Breast epithelium (tissue), 3 donors: Measurements from ENCODE around the gene CAPG.

Experiments
- CTCF ChIP-seq, 3 donors: fragments of 450-650 bp; IDR thresholded peaks; one replicate each; pipeline ENCODE4 v1.5.1; 2016 to 2017; ENCODE audit warnings: antibody characterized with exemption in 3 of 3, mild to moderate bottlenecking in 3 of 3, moderate library complexity in 3 of 3
- POLR2A ChIP-seq: fragments of 450-650 bp; IDR thresholded peaks from one replicate; pipeline ENCODE4 v1.6.1; 2016; ENCODE audit warnings: antibody characterized with exemption, mild to moderate bottlenecking, moderate library complexity
- POLR2AphosphoS5 ChIP-seq, 3 donors: sonication (generic); formaldehyde crosslinking; IDR thresholded peaks; one replicate each; pipeline ENCODE4 v1.6.1; 2017; ENCODE audit warnings: antibody characterized with exemption in 3 of 3

DNA sequence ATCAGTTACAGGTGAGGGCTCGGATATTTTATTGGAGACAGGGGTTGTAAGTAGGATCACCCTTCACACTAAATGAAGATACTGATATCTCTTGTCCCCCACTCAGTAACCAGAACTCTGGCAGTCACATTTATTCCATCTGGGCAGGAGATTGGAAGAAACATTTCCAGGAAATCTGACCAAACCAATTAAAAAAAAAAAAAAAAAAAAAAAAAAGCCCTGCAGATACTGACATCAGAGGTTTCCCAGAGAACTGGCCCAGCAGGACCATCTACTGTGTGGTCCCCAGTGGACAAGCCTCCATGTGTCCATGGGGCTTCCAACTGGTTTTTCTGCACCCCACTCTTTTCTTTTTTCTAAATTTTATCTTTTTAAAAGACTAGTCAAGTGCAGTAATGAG lies 49.6 kb upstream of the CAPG start:
- TF ChIP-seq CTCF (IDR thresholded peaks at IDR 0.05) = no peak
- TF ChIP-seq POLR2AphosphoS5 (IDR thresholded peaks at IDR 0.05) = no peak
- no peak for TF ChIP-seq POLR2A
